ENCODE results near the gene FAM174A.

The FAM174A gene

DNA sequence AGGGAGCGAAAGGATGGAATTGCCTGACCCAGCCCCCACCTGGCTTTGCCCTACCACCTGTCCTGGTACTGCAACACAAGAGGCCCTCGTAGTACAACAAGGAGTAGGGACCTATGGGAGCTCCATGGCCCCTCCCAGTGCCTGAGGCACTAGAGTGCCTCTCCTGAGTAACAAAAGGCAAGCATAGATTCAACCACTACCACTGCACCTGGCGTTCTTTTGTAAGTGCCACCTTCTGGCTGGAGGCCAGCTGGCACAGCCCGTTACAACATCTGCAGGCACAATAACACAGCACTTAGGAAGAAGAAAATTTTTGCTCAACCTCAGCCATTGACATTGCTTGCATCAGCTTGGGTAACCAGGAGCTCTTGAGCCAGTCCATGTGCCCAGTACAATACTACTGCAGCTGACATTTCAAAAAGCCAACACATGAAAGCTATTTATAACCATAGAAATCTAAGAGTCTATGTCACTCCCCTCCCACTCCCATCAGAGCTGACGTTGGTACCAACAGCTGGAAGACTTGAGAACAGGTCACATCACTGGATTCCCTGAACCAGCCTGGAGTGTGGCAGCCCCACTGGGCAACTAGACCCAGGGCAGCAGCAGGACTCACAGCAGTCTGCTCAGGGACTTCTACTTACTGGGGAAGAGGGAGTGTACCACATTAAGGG lies 17.7 kb upstream of the FAM174A start:
- no peak for DNase-seq (ENCODE audit: extremely low read depth, low read depth)
- no peak overlapping the region for H3K4me3 ChIP-seq (replicated peaks; ENCODE audit: low read depth, low read length)
- TF ChIP-seq, protein P1, sequence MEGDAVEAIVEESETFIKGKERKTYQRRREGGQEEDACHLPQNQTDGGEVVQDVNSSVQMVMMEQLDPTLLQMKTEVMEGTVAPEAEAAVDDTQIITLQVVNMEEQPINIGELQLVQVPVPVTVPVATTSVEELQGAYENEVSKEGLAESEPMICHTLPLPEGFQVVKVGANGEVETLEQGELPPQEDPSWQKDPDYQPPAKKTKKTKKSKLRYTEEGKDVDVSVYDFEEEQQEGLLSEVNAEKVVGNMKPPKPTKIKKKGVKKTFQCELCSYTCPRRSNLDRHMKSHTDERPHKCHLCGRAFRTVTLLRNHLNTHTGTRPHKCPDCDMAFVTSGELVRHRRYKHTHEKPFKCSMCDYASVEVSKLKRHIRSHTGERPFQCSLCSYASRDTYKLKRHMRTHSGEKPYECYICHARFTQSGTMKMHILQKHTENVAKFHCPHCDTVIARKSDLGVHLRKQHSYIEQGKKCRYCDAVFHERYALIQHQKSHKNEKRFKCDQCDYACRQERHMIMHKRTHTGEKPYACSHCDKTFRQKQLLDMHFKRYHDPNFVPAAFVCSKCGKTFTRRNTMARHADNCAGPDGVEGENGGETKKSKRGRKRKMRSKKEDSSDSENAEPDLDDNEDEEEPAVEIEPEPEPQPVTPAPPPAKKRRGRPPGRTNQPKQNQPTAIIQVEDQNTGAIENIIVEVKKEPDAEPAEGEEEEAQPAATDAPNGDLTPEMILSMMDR (IDR thresholded peaks at IDR 0.05; ENCODE audit: low read depth, low read length, missing control alignments): no peak

DNA sequence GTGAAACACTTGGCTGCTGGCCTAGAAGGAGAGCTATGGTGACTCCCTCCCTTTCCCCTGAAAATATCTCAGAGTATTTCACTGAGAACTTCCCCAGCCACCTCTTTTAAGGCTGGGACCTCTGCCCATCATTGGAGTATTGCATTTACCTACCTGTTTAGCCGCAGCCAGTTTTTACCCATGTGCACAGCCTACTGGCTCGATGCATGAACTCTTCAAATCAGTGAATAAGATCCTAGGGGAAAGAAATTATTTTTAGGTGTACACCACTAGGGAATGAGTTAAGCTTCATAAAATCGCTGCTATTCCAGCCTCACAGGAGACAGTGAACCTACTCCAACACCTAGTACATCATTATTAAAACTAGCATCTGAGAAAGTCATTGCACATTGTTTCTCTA lies 16.8 kb upstream of the FAM174A start:
- DNase-seq (ENCODE audit: extremely low read depth, low read depth): no peak
- TF ChIP-seq, protein P1 (IDR thresholded peaks at IDR 0.05; ENCODE audit: low read depth, low read length, missing control alignments): no peak
- H3K4me3 ChIP-seq (replicated peaks; ENCODE audit: low read depth, low read length): no peak overlapping the region

DNA sequence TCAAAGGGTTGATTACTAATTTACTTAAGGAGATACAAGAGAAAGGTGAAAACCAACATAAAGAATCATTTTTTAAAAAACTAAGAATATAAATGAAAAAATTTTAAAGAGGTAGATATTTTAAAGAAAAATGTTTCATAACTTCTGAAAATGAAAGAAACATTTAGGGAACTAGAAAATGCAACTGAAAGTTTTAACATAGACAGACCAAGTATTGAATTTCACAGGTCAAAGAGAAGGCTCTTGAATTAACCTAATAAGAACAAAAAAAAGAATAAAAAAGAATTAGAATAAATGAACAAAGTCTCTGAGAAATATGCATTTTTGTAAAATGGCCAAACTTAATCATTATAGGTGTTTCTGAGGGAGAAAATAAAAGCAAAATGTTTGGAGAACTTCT lies 16.1 kb upstream of the FAM174A start:
- TF ChIP-seq, protein P1 (IDR thresholded peaks at IDR 0.05; ENCODE audit: low read depth, low read length, missing control alignments): no peak
- H3K4me3 ChIP-seq (replicated peaks; ENCODE audit: low read depth, low read length): no peak overlapping the region
- DNase-seq (ENCODE audit: extremely low read depth, low read depth): no peak

DNA sequence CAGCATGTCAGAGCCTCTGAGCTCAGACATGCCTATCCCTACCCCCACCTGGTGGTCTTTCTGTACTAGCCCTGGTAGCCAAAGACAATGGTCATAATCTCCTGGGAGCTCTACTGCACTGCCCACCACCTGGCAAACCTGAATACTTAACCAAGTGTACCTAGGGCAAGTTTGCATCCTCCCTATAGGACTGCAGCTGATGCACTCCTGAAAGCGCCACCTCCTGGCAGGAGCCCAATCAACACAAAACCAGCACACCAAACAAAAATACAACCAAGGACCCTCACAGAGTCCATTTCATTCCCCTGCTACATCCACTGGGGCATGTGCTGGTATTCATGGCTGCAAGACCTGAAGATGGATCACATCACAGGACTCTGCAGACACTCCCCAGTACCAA lies 14.8 kb upstream of the FAM174A start:
- no peak for DNase-seq (ENCODE audit: extremely low read depth, low read depth)
- TF ChIP-seq, protein P1 (IDR thresholded peaks at IDR 0.05; ENCODE audit: low read depth, low read length, missing control alignments): no peak
- H3K4me3 ChIP-seq (replicated peaks; ENCODE audit: low read depth, low read length): no peak overlapping the region

DNA sequence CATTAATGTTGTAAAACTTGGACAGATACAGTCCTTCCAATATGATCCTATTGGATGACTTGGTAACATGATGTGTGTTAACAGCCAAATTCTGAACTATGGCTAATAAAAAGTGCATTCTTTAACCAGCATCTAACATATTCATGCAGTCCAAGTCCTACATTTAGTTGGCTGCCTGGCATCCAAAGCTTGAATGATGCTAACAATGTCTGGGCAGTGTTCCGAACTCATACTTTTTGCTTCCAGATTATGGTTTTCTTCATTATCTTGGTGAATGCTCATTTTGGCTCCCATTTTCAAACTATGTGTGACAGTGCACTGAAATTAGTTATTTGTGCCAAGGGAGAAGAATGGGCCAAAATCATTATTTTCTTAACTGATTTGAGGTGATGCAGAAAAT lies 2.8 kb downstream of the FAM174A start:
- H3K4me3 ChIP-seq (replicated peaks; ENCODE audit: low read depth, low read length): no peak overlapping the region
- DNase-seq (ENCODE audit: extremely low read depth, low read depth): no peak
- TF ChIP-seq, protein P1 (IDR thresholded peaks at IDR 0.05; ENCODE audit: low read depth, low read length, missing control alignments): no peak

DNA sequence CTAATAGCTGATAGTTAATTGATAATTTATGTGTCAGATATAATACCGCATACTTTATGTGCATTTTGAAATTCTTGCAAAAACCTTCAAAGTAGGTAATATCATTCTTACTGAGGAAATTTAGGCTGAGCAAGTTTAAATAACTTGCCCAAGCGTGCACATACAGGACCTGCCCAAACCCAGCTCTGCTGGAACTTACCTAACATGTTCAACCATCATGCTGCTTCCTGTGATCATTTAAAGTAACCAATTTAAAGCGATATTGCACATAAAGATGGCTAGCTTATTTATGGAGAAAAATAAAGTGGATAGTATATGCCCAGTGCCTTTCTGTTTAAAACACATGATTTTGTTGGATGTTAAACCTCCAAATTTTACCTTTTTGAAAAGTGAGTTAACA lies 4.3 kb downstream of the FAM174A start:
- TF ChIP-seq, protein P1 (IDR thresholded peaks at IDR 0.05; ENCODE audit: low read depth, low read length, missing control alignments): no peak
- H3K4me3 ChIP-seq (replicated peaks; ENCODE audit: low read depth, low read length): no peak overlapping the region
- no peak for DNase-seq (ENCODE audit: extremely low read depth, low read depth)

DNA sequence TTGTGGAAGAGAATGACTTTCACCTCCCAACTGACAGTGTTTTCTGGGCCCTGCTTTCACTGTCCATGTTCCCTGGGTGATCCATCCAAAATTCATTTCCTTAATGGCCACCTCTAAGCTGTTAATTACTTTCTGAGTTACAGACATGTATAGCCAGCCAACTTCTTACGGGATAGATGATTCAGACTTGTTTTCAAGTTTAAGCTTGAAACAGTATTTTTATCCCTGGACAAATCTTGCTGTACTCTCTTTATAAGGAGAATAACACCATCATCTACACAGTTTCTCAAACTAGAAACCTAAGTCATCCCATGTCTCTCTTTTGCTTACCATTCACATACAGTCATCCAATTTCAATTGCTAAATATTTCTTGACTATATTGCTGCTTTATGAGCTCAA lies 6.9 kb downstream of the FAM174A start:
- no peak for DNase-seq (ENCODE audit: extremely low read depth, low read depth)
- TF ChIP-seq, protein P1 (IDR thresholded peaks at IDR 0.05; ENCODE audit: low read depth, low read length, missing control alignments): no peak
- no peak overlapping the region for H3K4me3 ChIP-seq (replicated peaks; ENCODE audit: low read depth, low read length)
